HCEC 1CT (cell line): ENCODE measurements around the gene CHN2.
"Not testable (repeated sequence)": the region's sequence is repeated elsewhere in the genome, so short reads cannot be mapped to it uniquely, and the experiment has no call there.

Experiments
- DNase-seq: peaks from one replicate; pipeline ENCODE4 v3.0.0-alpha.2; 2017

The CHN2 gene

DNA sequence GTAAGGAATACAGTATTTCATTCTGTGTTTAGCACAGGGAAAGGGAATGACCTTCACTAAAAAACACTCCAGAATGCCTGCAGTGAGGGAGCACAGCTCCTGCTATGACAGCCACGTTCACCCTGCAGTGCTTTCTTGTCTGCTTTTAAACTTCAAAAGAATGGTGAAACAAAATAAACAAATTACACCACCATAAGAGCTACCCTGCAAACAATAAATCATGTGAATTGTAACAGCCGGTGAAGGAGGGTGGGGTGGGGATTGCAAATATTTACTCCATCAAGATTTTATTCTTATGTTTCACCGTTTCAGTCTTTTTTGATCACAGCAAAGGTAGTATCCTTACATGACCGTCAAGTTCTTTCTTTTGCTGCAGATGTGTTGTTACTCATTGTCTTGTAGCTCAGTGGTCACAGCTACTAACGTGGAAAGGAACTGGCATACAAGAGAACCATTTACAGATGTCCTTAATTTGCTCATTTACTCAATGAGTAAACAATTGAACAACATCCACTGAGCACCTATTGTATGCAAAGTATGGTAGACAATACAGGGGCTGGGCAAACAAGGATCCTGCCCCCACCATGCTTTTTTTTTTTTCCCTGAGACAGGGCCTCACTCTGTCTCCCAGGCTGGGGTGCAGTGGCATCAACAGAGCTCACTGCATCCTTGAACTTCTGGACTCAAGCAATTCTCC is 4.1 kb upstream of the CHN2 start:
- DNase-seq: no peak

DNA sequence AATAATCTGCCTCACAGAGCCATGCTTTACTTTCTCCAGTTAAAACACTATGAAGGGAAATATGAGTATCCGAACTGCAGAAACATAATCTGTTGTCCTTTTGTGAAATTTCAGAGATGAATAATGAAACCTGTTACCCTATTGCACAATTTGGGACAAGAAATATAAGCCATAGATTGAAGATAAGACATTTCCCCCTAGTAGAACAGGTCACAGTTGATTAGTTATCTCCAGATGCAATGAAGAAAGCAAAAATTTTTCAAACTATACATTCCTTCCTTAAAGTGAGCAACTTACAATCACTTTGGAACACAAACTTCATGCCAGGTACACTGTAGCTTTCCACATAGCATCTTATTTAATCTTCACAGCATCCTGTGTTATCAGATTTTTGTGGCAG is 2.3 kb upstream of the CHN2 start:
- DNase-seq: no peak

DNA sequence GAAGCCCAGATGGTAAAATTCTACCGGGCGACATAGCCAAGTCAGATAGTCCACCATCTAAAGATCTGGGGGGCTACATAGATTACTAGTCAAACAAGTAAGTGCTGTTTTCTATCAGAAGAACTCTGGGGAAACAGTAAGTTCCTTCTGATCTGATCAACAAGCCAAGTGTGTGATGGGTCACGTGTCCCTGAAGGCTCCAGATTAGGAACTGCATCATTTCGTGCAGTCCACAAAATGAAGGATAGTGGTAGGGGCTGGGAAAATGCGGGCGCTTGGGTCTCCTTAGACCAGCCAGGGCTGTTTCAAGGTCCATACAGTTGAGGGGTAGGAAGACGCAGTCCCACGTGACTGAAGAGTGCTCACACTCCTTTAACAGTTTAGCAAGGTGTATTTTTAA is 1.8 kb upstream of the CHN2 start:
- DNase-seq: no peak

DNA sequence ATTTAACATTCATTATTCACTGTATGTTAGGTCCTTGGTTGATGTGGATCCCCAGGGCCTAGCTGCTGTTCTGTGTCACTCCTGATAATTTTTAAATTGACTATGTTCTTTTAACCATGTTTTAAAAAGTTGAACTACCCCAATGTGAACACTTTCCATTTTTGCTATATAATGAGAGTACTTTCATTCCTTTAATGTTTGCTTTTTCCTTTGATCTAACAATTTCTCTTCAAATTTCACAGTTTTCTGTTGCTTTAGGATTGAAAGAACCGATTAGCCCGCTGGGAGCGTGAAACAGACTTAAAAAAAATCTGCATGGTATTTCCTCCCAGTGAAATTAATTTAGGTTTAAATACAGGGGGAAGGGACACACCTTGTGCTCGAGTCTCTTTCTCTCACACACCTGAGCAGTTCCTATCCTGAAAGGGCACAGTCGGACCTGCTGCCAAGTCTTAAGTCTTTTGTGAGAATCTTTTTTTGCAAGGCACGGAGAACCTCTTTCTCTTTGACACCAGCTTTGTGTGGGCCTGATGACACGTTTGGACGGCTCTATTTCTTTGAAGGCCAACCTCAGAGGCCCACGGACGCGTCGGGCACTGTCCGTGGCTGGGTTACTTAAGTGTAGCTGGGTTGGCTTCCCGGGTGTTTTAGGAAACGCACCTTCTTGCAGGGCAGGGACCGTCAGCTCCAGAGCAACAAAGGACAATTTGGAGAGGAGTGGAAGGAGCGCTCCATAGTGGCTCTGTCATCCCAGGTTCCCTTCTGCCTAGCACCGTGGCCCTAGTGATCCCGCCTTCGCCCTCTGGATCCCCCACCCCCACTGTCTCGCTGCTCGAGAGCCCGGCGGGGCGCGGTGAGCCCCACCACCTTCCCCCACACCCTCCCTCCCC is 1.0 kb upstream of the CHN2 start:
- DNase-seq: no peak

DNA sequence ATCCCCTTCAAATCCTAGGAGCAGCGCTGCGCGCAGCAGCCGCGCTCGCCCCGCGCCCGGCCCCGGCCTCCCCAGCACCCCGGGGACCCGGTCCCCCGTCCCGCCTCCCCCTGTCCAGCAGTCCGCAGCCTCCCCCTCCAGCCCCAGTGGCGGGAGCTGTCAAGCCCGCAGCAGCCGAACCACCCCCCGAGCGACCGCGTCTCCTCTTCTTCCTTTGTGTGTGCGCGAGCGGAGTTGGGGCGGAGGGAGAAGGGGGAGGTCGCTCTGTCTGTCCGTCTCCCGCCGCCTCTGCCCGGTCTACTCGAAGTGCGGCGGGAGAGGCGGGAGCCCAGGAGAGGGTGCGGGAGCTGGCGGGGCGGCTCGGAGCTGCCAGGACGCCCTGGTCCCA is 375 bp upstream of the CHN2 start:
- no peak for DNase-seq

DNA sequence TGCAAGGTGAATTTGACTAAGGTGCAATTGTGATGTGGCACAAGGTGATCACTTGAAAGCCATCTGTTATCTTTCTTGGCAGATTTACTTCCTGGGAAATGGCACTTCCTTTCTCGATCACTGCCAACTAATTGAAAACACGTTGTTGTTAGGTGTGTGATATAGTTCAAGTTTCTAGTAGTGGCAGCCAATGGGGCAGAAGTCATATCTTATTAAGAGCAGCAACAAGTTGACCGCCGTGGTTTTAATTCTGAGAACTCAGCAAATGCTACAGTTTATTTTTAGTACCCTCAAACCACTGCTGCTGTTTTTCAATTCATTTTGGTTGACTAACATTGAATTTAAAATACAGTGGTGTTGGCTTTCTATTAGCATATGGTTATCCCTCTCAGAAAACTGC is 1.6 kb downstream of the CHN2 start:
- no peak for DNase-seq

DNA sequence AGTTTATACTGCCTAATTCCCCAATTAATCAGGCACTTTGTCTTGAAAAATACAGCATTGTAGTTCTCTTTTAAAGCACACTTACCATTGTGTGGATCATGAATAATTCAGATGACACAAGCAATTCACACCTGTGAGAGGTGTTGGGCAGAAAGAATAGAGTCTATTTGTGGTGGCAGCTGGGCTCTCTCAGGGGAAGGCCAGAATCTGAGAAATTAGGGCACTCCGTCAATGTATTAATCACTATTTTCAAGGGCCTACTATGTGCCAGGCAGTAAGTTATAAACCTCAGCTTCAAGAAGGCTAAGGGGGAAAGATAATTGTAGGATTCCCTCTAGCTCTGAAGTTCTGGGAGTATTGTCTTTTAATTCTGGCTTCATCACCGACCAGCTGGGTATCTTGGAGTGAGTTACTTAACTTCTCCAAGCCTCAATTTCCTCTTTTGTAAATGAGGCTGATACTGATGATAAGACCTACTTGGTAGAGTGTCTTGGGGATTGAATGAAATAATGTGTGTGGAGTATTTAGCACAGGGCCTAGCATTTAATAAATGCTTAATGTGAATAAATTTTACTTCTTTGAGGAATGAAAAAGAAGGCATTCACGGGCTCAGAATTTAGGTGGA is 2.5 kb downstream of the CHN2 start:
- DNase-seq: no peak

DNA sequence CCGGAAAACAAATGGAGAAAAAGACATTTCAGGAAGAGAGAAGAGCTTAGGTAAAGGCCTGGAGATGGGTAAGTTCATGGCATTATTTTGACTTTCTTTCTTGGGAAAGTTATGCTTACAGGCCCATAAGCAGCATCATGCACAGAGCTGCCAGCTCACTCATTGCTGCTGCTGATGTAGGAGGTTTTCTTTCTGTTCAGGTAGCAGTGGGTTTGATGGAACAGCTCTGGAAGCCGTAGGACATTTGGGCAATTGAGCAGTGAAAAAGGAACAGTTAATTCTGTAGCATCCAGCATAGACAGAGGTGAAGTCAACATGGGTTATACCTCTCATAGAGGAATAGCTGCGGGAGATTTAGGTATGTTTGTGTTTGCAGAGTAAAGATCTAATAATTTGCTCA is 3.3 kb downstream of the CHN2 start:
- no peak for DNase-seq

DNA sequence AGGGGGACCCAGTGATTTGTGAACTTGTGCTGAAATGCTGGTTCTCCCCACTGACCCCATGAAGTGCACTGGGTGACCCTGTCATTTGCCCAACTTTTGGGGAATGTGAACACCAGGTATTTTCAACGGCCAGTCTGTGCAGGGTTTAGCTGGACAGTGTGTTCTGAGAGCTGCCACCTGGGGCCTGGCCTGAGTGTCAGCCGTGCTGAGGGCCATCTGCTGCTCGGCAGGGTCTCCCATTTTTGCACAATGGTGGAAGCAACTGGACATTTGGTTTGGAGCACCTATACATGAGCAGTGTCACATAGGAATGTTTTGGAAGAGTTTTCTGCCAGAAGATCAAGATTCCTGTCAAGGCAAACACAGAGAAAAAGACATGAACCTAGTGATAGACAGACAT is 5.2 kb downstream of the CHN2 start:
- no peak for DNase-seq

DNA sequence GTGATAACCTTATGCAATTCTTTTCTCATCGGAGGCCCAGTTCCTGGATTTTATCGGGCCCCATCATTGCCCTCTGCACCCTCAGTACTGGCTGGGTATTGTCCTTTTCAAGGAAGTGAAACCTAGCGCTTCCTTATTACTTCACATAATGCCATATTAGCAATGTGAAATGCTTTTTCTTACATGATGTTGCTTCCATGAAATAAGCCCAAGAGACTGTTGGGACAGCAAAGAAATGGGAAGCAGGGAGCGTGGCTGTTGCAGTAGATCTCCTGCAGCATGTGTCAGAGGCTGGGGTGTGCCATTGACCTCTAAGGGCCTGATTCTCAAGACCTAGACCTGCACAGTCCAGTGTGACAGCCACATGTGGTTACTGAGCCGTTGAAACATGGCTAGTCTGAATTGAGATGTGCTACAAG is 8.1 kb downstream of the CHN2 start:
- no peak for DNase-seq

DNA sequence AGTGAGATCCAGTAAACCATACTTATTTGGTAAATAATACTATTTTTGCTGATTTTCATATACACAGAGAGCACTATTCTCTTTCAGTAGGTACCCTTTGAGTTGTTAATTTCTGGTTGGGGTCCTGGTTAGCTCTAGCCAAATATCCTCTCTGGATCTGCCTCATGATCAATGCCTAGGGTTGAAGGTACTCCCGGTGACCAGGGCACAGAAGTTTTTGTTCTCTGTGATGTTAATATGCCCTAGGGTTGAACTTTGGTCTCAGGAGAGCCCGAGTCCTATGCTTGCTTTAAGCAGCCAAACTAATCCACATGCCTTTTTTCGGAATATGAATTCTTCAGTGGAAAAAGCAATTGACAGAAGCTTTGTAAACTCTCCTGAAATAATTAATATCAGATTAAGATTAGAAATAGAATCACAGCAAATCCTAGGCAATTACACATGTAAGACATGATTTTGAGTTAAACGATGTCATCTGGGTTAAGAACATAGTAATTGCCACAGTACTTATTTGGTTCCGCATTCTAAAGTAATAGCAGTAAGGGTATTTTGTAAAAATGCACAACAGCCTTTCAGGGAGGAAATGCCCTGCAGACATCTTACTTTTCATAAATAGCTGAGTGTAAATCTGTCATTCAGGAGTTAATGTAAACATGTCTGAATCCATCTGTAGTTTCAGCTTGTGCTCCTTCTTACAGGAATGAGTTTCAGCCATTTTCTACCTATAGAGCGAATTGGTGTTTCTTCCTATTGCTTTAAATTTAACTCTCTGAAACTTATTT is 10.1 kb downstream of the CHN2 start:
- DNase-seq: no peak

DNA sequence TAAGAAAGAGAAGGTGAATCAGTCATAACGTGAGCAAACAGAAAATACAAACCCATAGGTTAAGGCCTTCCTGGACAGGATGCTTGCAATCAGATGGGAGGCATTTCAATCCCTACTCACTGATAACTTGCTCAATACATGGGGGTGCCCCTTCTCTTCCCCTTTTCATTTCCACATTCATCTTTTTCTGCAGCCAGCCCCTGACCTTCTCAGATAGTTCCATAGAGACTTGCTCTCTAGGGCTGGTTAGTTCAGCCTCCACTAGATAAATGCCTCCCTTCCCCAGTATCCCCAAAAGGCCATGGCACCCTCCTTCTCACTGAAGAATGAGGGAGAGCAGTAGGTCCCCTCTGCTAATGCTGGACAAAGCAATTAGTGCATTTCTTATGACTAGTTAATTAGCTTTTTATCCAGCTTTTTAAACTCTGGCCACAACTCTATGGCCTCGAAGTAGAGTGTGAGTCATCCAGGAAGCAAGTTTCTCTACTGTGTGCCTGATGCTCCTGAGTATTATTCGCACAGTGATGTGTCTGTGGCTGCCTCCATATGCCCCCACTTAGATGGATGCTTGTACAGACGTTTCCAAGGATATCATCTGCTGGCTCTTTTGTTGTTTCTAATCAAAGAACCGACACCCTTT is 12.7 kb downstream of the CHN2 start:
- no peak for DNase-seq

DNA sequence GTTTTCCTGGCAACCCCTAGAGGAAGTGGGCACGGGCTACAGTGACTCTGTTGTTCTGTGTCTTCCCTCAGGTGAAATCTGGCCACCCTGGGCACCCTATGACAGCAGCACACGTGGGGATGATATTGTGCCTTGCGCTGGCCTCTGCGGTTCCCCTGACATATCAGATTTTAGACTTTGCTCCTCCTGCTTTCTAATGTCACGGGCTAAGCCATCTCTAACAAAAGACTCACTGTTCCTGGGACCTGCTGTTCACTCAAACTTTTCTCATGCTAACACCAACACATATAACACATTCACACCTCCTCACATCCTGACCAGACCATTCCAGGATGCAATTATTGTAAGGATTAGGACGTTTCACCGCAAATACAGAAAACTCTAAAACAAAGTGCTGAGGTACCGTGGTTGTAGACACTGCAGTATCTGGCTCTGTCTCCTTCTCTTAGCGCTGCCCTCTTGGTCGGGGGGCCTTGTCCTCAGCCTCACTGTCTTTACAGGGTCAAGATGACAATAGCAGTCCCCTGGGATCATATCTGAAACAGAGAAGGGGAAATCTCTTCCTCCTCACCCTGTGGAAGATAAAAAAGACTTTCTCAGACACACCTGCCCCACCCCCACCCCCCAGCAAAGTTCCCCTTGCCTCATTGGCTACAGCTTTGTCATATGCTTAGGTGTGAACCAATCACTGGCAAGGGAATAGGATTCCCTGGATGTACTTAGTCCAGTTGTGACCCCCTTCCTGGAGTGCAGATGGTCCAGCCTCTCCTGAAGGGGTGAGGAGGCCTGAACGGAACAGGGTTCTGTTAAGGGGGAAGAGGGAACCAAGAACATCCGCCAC is 14.1 kb downstream of the CHN2 start:
- no peak for DNase-seq

DNA sequence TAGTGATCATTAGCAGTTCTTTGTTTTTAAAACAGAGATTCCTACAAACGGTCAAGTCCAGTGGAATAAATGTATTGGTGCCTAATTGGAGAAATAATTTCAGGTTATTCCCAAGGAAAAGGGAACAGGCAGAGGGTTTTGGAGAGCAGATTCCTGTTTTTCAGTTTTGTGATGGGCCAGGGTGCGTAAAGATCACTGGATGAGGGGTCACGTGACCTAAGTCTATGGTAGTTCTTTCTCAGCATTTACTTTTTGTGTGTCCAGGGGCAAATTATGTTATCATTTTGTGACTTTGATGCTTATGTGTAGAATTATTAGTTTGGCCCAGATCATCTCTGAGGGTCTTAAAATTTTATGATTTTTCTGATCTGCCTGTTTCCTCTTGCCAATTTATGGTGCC is 15.2 kb downstream of the CHN2 start:
- DNase-seq: no peak

DNA sequence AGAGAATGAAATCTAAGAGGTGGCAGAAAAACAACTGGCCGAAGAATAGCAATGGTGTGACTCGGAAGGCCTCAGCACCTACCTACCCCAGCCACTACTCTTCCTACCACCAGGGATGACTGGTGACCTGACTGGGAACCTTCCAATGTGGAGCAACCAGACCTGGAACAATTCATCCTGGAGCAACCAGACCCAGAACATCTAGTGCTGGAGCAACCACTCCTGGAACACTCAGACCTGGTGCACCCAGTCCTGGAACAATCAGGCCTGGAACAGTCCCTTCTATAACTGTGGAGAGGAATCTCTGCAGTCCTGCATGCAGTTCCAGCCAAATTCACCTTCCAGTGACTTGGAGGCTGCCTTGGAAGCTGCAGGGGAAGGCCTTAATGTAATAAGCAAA is 18.2 kb downstream of the CHN2 start:
- not testable (repeated sequence) for DNase-seq

DNA sequence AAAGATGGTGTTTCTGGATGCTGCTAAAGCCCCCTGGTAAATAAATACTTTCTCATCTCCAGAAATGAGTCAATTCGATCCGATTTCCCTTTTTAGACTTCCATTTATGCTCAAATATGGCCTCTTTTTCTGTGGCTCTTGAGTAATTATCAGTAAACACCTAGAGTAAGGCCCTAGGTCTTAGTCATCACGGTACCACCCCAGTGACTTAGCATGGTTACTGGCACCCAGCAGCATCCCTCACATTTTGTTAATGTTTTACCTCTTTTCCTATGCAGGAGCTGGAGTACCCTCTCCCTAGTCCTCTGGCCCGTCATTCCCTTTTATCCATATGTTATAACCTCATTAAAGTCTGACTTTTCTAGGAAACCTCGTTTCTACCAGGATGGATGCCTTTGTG is 19.5 kb downstream of the CHN2 start:
- DNase-seq: no peak

DNA sequence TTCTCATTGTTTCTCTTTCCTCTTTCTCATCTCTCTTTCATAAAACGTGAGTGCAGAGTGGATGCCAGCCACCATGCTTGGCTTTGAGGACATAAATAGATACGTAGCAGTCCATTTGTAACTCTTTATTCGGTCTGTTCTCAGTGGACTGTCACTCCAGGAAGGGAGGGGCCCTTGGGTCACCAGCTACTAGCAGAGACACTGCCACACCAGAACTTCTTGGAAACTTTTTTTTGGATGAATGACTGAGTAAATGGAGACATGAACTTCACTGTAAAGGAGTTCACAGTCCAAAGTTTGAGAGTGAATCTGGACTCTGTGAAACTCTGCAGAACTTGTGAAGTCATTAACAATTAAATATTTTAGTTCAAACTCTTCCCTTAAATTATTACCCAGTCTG is 20.2 kb downstream of the CHN2 start:
- DNase-seq: no peak

DNA sequence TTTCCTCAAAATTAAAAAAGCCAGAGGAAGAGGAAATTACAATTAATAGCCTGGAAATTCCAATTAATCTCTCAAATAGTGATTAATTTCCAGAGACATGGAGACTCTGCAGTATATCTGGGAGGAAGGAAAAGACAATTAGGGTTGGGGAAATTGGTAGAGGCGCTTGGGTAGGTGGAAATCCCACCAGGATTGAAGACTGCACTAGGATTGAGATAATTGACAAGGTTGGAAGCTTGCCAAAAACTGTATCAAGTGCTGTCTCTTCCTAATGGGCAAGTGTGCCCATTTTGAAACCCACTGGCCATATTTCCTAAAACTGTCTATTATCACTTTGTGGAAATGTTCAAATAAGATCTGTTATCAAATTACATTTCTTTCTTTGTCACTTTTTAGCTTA is 21.6 kb downstream of the CHN2 start:
- no peak for DNase-seq

DNA sequence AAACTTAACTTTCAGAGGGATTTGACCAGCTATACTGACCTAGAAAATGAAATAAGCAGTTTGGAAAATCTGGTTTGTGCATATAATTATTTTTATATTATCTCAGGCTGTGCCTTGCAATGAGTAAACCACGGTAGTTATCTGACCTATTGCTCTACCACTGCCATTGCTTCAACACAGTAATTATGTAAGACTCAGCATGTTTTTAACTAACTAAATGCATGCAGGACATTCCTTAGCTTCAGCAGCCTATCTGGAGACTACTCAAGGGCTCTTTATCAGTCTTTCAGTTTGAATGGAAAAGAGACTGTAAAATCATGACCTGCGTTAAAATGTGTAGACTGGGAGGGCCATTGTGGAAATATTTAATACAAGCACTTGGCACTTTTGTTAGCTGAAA is 22.5 kb downstream of the CHN2 start:
- no peak for DNase-seq

DNA sequence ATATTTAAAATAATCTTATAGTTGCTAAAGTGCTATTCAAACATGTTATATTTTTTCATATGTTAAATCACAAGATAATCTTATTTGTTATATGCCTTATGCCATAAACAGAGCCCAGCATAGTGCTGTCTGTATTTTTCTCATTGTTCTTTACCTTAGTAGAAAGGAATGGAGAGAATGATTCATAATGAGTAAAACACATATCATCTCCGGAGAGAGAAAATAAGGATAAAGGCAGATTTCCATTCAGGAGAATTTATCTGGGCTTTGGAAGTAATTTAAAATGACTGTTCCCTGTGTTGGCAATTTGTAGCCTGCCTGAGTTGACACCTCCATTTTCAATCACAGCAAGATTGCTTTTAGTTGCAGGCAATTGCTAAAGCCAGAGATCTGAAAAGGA is 30.2 kb downstream of the CHN2 start:
- DNase-seq: no peak

DNA sequence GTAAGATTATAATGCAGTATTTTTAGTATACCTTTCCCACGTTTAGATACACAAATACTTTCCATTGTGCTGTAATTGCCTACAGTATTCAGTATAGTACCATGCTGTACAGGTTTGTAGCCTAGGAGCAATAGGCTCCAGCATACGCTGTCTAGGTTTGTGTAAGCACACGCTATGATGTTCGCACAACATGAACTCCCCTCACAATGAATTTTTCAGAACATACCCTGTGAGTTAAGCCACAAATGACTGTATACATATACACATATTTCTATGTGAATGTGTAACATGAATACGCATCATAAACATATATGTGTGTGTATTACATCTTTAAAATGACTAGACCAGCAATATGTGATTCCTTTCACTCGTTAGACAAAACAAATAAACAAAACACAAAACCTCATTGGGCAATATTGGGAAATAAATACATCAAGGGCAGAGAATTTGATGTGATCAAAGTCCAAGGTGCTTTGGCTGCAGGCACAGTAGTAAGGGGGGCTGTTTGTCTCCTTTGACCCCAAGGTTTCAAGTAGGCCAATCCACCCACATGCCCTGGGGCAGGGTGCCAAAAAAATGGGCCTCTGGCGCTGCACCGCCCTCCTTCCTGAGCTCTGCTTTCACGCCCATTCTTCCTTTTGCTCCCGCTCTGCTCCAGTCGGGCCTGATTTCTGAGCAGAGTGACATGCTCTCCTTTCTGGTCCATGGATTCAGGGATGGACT is 33.9 kb downstream of the CHN2 start:
- no peak for DNase-seq
